OCI-LY7 (cell line): ENCODE results near the gene ATP11A.

Source experiments
- EZH2phosphoT487 ChIP-seq: fragments of 200-600 bp; sonication (generic); IDR thresholded peaks from 2 replicates; pipeline ENCODE4 v1.6.1; 2018; ENCODE audit warnings: low read depth, borderline replicate concordance, mild to moderate bottlenecking, mixed run types, antibody characterized with exemption, low read length, moderate library complexity, mixed read lengths
- TF ChIP-seq, protein P1 (sequence below): fragments of 200-600 bp; sonication (generic); conservative IDR thresholded peaks from 2 replicates; pipeline ENCODE4 v1.5.1; 2014; ENCODE audit warnings: mild to moderate bottlenecking, antibody characterized with exemption, low read length, moderate library complexity, mixed read lengths

DNA sequence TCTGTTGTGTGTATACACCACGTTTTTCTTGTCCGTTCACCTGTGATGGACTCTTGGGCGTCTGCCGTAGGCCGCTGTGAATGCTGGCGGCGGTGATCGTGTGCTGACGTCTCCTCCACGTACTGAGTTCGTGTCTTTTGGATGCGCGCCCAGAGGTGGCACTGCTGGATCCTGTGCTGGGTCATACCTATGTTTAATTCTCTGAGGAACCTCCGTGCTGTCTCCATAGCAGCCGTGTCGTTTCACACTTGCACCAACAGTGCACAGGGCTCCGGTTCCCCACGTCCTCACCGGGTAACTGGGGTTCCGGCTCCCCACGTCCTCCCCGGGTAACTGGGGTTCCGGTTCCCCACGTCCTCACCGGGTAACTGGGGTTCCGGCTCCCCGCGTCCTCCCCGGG lies 56.2 kb downstream of the ATP11A start:
- TF ChIP-seq, protein P1, sequence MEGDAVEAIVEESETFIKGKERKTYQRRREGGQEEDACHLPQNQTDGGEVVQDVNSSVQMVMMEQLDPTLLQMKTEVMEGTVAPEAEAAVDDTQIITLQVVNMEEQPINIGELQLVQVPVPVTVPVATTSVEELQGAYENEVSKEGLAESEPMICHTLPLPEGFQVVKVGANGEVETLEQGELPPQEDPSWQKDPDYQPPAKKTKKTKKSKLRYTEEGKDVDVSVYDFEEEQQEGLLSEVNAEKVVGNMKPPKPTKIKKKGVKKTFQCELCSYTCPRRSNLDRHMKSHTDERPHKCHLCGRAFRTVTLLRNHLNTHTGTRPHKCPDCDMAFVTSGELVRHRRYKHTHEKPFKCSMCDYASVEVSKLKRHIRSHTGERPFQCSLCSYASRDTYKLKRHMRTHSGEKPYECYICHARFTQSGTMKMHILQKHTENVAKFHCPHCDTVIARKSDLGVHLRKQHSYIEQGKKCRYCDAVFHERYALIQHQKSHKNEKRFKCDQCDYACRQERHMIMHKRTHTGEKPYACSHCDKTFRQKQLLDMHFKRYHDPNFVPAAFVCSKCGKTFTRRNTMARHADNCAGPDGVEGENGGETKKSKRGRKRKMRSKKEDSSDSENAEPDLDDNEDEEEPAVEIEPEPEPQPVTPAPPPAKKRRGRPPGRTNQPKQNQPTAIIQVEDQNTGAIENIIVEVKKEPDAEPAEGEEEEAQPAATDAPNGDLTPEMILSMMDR, result no peak
- TF ChIP-seq EZH2phosphoT487, result no peak
